RPMI7951 (cell line): ENCODE data around the gene ARL15. TPM values are rescaled to one million over a fixed set of nuclear protein-coding genes. Genes with fewer than 3 reads are reported as not detected.

Experiments
- DNase-seq: peaks from one replicate; pipeline ENCODE4 v3.0.0-alpha.2; 2012; ENCODE audit warnings: low read depth
- total RNA-seq: library from RNA; depleted of rRNA; stranded (reverse); fragments of >200 nt; shearing (Covaris generic); gene quantifications from 2 replicates; pipeline ENCODE4 v1.2.3, GENCODE V29; 2014

Gene ARL15
- total RNA-seq, 1 experiment from 2014 or later = 9.7 TPM

DNA sequence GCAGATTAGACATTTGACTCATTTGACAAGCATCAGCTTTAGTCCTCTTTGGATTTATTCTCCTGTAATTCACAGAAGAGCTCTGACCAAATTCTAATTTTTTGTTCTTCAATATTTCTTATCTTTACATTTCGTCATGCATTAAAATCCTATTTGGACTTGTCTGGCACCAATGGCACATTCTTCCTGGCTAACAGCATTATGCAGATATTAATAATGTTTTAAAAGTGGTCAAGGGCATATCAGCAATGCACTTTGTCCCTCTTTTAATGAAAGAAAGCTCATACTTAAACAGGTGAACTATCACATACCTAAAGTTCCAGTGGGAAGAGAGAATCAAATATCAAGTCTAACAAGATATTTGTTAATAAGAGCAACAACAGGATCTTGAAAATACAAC, 270.4 kb downstream of the ARL15 start:
- DNase-seq = no peak

DNA sequence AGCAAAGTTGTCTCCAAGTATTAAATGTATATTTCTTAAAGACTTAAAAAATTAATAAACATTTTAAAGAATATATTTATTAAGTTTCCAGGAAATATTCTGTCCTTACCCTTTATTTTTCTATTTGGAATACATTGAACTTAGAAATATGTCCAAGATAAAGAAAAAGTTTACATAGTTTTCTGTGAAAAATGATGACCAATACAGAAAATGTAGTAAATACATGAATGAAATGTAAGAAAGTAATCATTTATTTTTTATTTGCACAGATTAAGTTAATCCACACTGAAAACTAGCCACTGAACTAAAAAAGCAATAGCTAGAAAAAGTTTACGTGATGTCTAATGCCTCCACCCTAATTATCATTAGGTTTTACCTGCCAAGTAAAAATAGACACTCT, 273.2 kb downstream of the ARL15 start:
- no peak for DNase-seq

DNA sequence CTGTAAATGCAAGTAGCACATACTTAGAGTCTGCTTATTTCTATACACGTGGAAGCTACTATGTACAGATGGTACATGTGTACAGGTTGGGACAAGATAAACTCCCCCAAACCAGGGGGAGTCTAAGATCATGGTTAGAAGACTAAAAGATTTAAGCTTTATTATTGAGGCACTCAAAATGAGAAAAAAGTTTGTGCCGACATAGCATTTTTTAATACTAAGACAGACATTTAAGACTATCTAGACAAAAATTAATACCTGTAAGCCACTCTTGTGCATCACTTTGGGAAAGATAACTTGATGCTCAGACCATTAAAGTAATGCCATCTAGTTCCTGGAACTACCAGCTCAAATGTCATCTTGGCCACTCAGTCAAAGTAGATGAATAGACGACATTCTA, 279.4 kb downstream of the ARL15 start:
- no peak for DNase-seq

DNA sequence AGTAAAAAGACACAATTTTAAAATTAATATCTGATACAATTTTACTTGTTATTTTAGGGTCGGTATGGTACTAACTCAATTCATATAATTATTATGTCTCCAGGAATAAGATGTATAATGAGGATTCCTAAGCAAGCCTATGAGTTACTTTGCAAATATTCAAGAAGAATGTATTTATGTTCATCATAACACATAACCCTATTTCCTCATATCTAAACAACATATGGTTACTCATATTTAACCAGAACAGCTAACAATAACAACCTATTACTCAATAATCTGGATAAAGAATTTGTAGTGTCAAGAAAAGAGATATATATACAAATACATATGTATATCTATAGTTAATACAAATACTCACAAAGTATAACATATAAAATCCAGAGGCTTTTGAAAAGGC, 285.9 kb downstream of the ARL15 start:
- no peak for DNase-seq

DNA sequence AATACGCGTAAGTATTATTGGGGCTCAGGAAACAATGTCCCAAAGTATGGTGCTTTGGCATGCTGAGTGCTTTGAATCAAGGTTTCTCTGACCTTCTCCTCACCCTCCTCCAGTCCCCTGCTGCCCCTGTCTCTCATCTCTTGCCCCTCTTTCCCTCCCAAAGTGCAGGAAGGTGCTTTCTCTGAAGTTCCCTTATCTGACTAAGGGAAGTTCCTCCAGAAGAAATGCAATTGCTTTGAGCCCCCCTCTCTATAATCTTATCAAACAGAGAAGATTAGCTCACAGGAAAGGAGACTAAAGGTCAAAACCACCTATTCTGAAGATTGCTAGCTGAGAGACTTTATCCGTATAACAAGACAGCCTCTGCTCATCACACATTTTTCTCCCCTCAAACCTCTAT, 288.1 kb downstream of the ARL15 start:
- no peak for DNase-seq

DNA sequence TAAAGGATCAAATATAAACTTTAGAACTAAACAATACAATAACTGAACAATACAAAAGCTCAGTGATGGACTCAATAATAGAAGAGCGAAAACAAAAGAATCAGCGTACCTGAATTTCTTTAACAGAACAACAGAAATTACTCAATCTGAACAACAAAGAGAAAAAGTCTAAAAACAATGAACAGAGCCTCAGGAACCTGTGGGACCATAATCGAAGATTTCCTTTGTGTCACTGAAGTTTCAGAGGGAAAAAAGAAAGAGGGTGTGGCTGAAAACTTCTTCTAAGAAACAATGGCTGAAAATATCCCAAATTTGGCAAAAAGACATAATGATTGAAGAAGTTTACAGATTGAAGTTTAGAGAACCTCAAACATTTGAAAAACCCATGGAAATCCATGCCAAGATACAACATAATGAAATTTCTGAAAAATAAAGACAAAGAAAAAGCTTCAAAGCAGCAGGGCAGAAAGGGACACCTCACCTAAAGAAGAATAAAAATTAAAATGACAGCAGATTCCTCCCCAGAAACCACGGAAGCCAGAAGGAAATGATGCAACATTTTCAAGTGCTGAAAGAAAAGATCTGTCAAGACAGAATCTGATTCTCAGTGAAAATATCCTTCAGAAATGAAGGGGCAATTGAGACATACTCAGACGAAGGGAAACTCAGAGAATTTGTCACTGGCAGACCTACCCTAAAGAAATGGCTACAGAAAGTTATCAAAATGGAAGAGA, 288.8 kb downstream of the ARL15 start:
- DNase-seq = peak; percentile 2

DNA sequence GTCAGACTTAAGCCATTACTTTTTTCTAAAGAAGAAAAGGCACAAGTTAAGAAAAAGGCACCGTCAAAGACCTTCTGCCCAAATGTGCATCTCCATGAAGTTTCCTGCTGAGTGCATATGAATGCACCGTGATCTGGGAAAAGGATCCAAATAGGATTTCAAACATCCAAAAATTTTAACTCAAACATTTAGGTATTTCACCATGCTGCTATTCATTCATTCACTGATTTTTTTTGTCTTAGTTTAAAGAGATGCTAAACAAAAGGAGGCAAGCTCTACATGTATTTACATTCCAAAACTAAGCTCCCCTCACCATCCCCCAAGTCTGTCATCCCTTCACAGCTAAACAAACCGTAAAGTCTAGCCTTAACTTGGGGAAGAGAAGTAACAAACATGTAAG, 291.9 kb downstream of the ARL15 start:
- no peak for DNase-seq

DNA sequence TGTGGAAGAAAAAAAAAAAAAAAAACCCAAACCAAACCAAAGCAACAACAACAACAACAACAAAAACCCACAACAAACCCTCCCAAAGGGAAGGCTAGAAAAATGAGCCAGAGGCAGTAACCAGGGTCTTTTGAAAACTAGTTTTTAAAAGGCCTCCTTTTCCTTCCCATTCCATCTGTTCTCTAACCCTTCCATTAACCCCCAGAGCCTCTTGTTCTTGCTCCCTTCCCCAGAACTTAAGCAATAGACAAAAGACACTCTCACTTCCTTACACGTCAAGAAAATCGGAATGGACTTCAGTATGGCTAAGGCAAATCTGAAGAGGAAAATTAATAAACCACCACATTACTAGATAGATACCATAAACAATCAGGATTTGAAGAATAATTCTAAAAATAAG, 292.8 kb downstream of the ARL15 start:
- DNase-seq = no peak

DNA sequence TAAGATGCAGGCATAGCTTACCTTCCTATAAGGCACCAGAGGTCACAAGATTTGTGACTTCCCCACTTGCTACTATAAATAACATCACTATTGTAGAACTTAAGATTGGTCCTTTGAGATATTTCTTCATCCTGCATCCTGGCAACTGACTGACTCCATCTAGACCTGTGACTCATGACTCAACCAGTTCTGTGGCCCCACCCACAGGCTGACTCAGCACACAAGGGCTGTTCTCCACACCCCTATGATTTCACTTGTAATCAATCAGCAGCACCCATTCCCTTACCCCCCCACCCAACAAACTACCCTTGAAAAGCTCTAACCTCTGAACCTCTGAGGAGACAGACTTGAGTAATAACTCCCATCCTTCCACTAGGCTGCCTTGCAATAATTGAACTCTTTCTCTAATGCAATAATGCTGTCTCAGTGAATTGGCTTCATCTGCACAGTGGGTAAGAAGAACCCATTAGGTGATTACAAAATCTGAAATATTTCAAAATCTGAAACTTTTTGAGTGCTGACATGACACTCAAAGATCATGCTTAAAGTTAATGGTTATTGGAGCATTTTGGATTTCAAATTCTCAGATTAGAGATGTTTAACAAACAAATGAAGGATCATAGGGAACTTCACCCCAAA, 296.7 kb downstream of the ARL15 start:
- peak; percentile 63 for DNase-seq

DNA sequence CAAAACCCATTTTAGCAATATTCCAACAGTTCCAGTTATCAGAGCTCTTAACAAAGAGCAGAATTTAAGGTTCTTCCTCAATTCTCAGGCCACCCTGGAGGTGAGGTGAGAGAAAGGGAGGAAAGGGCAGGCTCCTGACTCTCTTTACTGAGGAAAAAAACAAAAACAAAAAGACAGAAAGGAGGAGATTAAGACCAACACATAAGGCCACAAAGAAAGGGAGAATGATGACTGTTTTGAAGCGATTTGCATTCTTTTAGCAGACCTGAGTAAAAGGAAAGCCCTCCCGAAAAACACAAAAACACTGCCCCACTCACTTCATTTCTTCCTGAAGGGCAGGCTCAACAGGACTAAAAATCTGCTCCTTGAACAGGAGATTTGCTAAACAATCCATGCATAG, 300.5 kb downstream of the ARL15 start:
- no peak for DNase-seq

DNA sequence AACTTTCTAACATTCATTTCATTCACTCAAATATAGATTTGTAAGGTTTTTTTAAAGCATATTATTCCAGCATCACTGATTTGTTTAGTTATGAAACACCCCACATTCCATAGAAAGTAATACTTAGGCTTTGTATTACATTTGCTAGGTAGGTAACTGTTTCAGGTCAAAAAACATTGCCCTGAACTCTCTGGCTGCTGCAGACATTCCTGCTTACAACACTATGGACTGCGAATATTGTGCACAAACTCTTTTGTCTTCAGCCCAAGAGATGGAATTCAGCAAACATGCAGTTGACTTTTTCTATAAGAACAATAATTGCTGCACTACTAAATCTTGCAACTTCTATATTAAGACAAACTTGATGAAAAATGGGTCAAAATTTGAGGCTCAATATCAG, 301.0 kb downstream of the ARL15 start:
- no peak for DNase-seq

DNA sequence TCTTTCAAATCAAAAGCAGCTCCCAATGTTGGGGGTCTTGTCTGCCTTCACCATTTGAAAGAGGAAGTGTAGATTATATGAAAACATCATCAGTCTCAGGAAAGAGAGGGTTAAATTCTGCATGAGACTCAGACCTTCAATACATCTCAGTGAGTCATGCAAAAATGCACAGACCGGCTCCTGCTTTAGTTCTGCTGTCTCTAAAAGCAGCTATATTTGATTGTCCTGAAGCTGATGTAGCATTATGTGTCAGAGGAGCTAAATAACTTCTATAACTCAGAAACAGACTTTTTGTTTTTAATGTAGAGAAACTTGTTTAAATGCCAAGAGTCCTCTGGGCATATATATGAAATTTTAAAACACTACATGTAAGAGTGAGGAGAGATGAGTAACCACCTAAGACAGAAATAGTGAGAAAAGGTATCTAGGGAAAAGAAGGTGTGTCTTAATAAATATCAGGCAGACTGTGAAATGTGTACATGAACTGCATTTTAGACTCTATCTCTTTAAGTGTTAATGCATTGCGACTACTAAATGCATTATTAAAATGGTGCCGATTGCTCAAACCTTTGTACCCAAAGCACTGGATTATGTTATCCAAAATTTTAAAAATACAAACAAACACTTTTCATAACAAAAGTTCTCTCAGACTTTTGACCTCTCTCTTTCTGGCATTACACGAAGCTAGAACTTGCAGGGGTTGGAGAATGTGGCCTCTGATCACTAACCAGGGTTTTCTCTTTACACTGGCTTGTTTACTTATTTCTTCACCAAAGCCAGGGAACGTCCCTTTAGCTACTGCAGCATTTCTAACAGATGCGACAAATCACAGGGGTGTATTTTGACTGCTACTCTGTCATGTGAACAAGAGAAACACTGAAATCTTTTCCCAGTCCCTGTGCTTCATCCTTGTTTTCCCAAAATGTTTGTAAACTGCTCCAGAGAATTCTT, 302.3 kb downstream of the ARL15 start:
- no peak for DNase-seq

DNA sequence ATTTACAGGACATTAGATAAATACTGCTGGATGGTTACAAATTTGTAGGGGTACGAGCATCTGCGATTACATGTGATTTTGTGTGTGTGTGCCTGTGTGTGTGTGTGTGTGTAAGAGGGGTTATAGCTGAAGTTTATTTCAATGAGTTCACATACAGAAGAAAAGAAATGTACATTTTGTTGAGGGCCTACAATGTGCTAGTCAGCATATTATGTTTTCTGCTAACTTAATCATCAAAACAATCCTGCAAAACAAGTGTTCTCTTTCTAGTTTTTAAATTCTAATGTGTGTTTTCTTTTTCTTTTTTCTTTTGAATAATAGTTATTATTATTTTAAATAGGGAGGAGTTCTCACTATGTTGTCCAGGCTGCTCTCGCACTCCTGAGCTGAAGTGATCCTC, 305.7 kb downstream of the ARL15 start:
- no peak for DNase-seq

DNA sequence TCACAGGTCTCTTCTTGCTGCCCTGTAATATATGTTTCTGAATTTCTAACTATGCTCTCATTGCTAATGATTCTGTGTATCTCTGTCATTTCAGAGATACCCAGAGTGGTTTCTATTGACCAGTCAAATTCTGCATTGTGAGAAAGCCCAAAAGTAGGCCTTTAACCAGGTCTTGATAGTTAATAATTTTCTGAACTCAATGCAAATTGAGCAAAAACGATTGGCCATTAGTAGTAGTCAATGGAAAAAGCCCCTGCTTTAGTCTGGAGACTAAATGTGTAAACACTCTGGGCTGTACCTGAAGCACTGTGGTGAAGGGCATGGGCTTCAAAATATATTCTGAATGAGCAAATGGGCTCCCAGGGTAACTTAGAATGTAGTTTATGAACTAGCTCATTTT, 307.6 kb downstream of the ARL15 start:
- DNase-seq = no peak

DNA sequence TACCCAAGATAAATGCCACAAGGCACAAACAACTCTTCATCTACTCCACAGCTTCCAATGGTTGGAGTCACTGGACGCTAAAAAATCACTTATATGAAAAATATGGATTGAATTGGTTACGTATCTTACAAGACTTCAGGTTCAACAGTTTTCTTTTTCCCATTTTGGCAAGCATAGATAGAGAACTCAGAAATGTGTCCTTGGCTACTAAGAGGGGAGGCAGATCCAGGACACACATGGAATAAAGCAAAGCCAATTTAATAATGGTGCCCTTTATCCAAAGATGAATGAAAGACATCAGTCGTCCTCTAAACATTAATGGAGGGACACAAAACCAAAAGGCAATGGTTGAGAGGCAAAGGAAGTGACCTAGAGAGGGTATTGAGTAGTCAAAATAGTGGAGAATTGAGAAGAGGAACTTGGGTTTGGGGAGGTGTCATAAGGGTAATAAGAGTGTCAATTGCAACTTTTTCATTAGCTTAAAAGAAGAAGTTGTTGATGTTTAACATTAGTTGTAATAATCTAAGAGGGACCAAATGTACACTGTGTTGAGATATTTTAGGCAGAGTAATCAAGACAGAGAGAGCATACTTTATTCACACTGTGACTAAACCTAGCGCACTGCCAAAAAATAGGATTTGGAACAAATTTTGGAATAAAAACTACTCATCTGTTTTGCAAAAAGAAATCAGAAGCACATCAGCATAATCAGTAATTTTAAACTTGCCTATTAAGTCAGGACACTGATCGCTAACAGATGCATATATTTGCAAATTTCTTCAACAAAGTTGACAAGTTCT, 308.2 kb downstream of the ARL15 start:
- DNase-seq = no peak

DNA sequence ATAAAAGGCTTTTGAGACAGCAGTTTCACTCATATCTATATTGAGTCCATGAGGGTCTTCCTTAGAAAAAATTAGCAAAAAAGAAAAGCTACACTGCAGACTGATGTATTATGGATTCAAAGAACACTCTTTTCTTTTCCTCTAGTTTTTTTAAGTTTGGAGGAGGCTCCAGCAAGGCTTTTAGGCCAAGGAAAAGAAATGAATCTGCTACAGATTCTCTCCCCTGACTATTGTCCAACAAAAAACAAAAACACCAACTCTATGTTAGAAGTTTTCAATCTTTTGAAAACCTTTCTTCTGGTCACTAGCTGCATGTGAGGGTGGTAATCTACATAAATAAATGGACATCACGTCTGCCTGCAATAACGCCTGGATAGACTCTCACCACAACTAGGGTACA, 310.4 kb downstream of the ARL15 start:
- no peak for DNase-seq

DNA sequence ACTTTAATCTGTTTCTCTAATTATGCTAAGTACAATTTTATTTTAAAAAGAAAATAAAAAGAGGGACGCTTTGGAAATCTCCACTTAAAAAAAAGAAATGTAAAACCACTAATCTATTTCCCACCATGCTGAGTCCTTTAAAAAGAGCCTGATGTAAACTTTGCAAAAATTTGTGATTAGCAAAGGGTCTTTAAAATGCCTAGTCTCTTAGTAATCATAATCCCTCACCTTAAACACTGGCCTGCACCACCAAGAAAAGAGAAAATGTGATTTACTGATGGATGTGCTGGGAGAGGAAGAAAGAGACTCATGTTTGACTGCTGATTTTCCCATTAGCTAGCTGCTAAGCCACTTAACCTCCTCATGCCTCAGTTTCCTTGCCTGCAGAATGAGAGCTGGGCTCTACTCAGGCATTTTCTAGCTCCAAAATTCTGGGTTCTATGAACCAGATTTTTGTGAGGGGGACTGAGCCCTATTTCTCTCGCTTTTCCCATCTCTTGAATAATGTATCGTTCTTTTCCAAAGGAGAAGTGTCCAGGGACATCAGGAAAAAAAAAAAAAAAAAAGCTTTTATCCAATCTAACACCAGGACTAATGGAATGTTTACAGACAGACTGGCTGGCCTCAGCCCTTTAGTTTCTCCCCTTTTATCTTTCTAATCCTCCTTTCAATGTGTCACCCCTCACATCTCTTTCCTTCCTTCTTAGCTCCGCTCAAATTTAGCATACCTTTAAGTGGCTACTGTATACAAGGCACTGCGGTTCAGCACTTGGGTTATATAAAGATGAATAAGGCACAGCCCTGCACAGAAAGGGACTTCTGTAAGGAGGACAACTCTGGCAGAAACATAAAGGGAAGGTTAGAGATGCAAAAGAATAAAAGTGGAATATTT, 312.4 kb downstream of the ARL15 start:
- DNase-seq = no peak

DNA sequence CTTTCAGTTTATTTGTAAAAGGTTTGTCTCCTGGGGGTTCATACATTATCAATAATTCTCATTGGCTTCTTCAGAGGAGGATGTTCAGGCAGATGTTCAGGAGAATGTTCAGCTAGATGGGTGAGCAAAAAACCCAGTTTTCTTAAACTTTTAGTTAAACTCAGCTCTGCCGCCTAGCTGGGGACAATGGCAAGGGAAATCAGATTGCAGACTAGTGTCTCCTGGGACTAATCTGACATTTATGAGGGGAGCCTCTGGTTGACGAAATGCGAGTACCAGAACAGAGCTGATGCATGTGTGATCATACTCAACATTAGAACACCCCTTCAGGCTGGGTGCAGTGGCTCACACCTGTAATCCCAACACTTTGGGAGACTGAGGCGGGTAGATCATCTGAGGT, 314.4 kb downstream of the ARL15 start:
- DNase-seq = no peak

DNA sequence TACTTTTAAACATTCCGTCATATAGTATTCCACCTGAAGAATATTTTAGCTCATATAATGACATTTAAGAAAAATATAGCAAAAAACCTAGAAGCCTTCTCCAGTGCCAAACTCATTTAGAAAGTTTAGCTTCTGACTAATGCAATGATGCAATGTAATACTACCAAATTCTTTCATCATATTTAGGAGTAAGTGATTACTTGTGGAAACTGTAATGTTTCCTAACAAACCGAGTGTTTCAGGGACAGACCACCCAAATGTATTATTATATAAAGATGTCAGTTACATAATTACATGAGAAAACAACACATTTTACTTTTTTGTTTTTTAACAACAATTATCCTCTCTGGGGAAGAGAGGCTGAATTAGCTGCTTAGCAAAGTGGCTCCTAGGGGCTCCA, 316.2 kb downstream of the ARL15 start:
- no peak for DNase-seq

DNA sequence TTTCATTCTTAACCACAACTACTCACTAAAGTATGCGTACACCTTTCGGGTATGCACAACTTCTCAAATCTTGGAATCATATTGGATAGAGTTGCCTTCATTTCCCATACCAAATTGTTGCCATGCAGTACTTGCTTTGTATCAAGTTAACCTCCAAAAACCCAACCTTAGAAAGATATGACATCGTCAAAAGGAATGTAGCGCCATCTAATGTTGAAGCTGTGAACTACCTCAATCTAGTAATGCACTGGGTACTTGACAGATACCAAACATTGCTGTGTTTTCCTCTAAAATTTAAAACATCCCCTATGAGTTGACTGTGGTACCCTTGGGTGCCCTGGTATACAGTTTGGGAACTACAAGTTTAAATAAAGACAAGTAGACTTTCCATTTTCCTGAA, 318.4 kb downstream of the ARL15 start:
- DNase-seq = no peak

DNA sequence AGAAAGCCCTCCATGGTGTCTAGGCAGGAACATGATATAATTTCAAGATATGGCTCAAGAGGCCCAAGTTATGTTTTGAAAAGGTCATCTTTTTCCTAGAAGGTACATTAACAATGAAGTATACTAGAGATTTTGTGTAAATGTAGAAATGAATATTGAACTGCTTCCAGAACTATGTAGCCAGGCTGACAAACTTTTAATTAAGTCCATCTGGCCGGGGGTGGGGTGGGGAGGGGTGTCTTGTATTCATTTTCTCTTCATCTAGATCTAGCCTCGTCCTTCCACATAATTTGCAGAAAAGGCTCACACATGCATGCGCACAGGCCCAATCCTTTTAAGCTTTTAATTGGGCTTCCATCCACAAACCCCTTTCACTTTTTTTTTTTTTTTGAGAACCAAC, 323.3 kb downstream of the ARL15 start:
- DNase-seq = no peak
